ENCODE results near the gene PRDM16.
A peak's percentile ranks its signal among the peaks of the same experiment; 100 is the strongest.

The PRDM16 gene

GRCh38 chr1:3450202-3450863, 381.3 kb downstream of the PRDM16 start:
- no peak for DNase-seq

GRCh38 chr1:3450983-3451382, 382.0 kb downstream of the PRDM16 start:
- no peak for DNase-seq

GRCh38 chr1:3451994-3452865, 383.2 kb downstream of the PRDM16 start:
- DNase-seq: no peak

GRCh38 chr1:3452866-3453175, 383.8 kb downstream of the PRDM16 start:
- DNase-seq: no peak

- peak; percentile 91 for DNase-seq
These were observed 384.3 kb downstream of the PRDM16 start for GRCh38 chr1:3453203-3453761.

- DNase-seq: peak; percentile 64
These were observed 385.1 kb downstream of the PRDM16 start, which contains the start of gene ARHGEF16 for GRCh38 chr1:3453891-3454810. Gene ARHGEF16, plus strand, starts transcription at chr1:3454665. Its CDS starts 8,420 bp downstream, at chr1:3463085.

GRCh38 chr1:3454811-3455618, 386.0 kb downstream of the PRDM16 start:
- no peak for DNase-seq

- DNase-seq: no peak
These were observed 386.9 kb downstream of the PRDM16 start for GRCh38 chr1:3455670-3456448.

GRCh38 chr1:3456449-3456963, 387.5 kb downstream of the PRDM16 start:
- no peak for DNase-seq

- no peak for DNase-seq
These were observed 388.2 kb downstream of the PRDM16 start for GRCh38 chr1:3456964-3457909.

GRCh38 chr1:3457910-3458883, 389.2 kb downstream of the PRDM16 start:
- no peak for DNase-seq

- no peak for DNase-seq
These were observed 390.3 kb downstream of the PRDM16 start for GRCh38 chr1:3459051-3459908.

GRCh38 chr1:3459940-3460671, 391.1 kb downstream of the PRDM16 start:
- DNase-seq: no peak

GRCh38 chr1:3460672-3461131, 391.7 kb downstream of the PRDM16 start:
- DNase-seq: no peak

GRCh38 chr1:3461238-3461933, 392.4 kb downstream of the PRDM16 start:
- DNase-seq: no peak

GRCh38 chr1:3461934-3462275, 392.9 kb downstream of the PRDM16 start:
- DNase-seq: no peak

Measured in activated CD8-positive, alpha-beta memory T cell treated with anti-CD3 and anti-CD28 coated beads for 24 hours (primary cell).